Midbrain (tissue), 1 donor: ENCODE measurements around the gene S1PR5.

Experiments used
- DNase-seq: peaks from one replicate; lab custom pipeline; 2025; lab: John Stamatoyannopoulos, UW

Gene S1PR5

DNA sequence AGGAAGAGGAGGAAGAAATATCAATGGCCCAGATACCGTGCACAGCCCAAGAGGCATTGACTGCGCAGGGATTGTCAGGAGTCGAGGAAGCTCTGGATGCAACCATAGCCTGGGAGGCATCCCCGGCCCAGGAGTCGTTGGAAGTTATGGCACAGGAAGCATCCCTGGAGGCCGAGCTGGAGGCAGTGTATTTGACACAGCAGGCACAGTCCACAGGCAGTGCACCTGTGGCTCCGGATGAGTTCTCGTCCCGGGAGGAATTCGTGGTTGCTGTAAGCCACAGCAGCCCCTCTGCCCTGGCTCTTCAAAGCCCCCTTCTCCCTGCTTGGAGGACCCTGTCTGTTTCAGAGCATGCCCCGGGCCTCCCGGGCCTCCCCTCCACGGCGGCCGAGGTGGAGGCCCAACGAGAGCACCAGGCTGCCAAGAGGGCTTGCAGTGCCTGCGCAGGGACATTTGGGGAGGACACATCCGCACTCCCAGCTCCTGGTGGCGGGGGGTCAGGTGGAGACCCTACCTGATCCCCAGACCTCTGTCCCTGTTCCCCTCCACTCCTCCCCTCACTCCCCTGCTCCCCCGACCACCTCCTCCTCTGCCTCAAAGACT is 50.0 kb downstream of the S1PR5 start:
- no peak for DNase-seq

- no peak for DNase-seq
These were observed 52.8 kb downstream of the S1PR5 start for GRCh38 chr19:10464456-10464855.
